ENCODE data around the gene TAOK2. TPM values are rescaled to one million over a fixed set of nuclear protein-coding genes. Genes with fewer than 3 reads are reported as not detected.
"Not testable (repeated sequence)": the region's sequence is repeated elsewhere in the genome, so short reads cannot be mapped to it uniquely, and the experiment has no call there.

The TAOK2 gene
- polyA plus RNA-seq, 6 donors from 2014 or later, result 2.3 to 8.5 (median 3.4) TPM

DNA sequence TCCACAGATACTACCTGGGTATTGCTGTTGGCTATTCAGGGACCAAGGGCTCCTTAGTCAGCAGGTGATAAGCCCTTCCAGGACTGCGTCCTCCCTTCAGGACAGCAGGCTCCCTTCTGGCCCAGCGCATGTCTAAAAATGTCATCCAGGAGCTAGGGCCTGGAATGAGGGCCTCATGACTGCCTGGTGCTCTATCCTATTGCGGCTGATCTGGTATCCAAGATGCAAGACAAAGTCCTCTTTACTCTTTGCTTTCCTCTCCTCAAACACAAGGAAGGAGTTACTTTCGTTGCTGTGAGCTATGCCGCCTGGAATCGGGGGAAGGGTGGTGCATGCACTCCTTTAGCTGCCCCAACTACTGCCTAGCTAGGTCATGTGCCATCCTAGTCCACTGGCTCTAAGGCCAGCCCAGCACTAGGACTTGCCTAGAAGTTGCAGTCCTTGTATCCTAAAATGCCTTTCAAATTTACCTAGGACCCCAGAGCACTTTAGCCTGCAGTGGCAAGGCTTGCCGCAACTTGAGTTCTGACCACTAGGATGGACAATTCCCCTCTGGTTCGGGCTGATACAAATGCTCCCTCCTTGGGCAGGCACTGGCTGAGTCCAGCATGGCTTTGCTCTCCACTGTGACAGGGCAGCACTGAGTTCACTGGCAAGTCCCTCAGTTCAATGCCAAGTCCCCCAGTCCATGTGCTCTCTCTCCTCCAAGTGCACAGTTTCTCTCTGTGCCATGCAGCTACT lies 21.9 kb upstream of the TAOK2 start:
- H3K27me3 Mint-ChIP-seq, result peaks cover 0 to 15% (median 10%) of the 10 kb centered on the region in 3 donors
- no peak for ATAC-seq (ENCODE audit: low read depth in 2 of 2)
- peaks cover 0 to 11% of the 10 kb centered on the region in 2 donors for H3K36me3 Mint-ChIP-seq
- peaks cover 3 to 17% (median 12%) of the 10 kb centered on the region in 7 donors for H3K9me3 Mint-ChIP-seq
- no peak for DNase-seq
- no peak overlapping the region for H3K4me3 Mint-ChIP-seq
- H3K27ac Mint-ChIP-seq, result no peak overlapping the region
- no peaks in the 10 kb centered on the region for H3K4me1 Mint-ChIP-seq

DNA sequence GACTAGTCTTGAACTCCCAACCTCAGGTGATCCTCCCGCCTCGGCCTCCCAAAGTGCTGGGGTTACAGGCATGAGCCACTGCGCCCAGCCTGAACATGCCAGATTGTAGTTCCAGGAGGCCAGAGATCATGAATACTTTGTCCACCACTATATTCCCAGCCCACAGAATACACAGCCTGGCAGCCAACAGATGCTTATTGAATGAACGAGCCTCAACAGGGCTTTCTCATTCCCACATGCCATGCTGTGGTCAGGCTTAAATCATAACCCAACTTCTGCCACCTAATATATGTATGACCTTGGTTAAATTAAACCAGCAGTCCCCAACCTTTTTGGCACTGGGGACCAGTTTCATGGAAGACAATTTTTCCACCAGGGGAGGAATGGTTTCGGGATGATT lies 14.9 kb upstream of the TAOK2 start:
- H3K36me3 Mint-ChIP-seq, result no peaks in the 10 kb centered on the region
- peaks cover 0 to 2% (median 0%) of the 10 kb centered on the region in 7 donors for H3K9me3 Mint-ChIP-seq
- no peaks in the 10 kb centered on the region for H3K27me3 Mint-ChIP-seq
- DNase-seq, result no peak
- no peak overlapping the region for H3K4me3 Mint-ChIP-seq
- no peak overlapping the region for H3K27ac Mint-ChIP-seq
- no peak for ATAC-seq (ENCODE audit: low read depth in 2 of 2)
- H3K4me1 Mint-ChIP-seq, result peaks cover 15 to 19% (median 16%) of the 10 kb centered on the region in 3 donors

DNA sequence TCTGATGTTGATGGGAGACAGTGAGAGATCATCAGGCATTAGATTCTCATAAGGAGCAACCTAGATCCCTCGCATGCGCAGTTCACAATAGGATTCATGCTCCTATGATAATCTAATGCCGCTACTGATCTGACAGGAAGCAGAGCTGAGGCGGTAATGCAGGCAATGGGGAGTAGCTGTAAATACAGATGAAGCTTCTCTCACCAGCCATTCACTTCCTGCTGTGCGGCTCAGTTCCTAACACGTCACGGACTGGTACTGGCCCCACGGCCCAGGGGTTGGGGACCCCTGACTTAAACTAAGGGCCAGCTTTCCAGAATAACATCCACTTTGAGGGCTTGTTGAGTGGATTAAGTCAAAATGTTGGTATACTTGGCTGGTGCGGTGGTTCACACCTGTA lies 14.4 kb upstream of the TAOK2 start:
- peaks cover 0 to 2% (median 0%) of the 10 kb centered on the region in 7 donors for H3K9me3 Mint-ChIP-seq
- ATAC-seq (ENCODE audit: low read depth in 2 of 2) (no peak), DNase-seq (no peak)
- no peaks in the 10 kb centered on the region for H3K36me3 Mint-ChIP-seq
- H3K27me3 Mint-ChIP-seq, result no peaks in the 10 kb centered on the region
- no peak overlapping the region for H3K27ac Mint-ChIP-seq
- peaks cover 15 to 19% (median 16%) of the 10 kb centered on the region in 3 donors for H3K4me1 Mint-ChIP-seq
- peak overlapping the region in 1 of 8 donors; percentile 74 for H3K4me3 Mint-ChIP-seq

DNA sequence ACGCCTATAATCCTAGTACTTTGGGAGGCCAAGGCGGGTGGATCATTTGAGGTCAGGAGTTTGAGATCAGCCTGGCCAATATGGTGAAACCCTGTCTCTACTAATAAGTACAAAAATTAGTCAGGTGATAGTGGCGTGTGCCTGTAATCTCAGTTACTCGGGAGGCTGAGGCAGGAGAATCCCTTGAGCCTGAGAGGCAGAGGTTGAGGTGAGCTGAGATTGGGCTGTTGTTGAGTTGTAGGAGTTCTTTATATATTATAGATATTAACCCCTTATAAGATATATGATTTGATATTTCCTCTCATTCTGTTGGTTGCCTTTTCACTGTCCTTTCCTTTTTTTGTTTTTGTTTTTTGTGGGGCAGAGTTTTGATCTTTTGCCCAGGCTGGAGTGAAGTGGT lies 13.8 kb upstream of the TAOK2 start:
- H3K9me3 Mint-ChIP-seq; DNase-seq; H3K27me3 Mint-ChIP-seq; ATAC-seq (ENCODE audit: low read depth in 2 of 2); H3K36me3 Mint-ChIP-seq: not testable (repeated sequence)
- H3K4me1 Mint-ChIP-seq, result peaks cover 15 to 21% (median 16%) of the 10 kb centered on the region in 3 donors
- peak overlapping the region in 4 of 8 donors; percentile 23 to 74 (median 64) for H3K4me3 Mint-ChIP-seq
- H3K27ac Mint-ChIP-seq, result peak overlapping the region in 1 of 6 donors; percentile 15

DNA sequence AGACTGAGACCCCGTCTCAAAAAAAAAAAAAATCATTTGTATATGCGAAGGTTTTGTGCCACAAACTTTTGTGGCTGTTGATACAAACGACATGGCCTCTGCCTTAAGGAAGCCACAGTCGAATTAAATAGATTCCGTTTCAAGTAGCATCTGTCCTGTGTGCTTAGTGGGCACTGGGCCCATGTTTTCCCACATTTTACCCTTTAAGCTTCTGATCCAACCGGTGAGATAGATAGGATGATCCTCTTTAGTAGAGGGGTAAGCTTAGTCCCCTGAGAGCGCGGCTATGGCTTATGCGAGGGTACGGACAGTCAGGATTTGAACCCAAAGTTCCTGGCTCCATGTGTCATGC lies 12.6 kb upstream of the TAOK2 start:
- H3K4me3 Mint-ChIP-seq, result peak overlapping the region; percentile 87 to 98 (median 93)
- peaks cover 0 to 3% of the 10 kb centered on the region in 2 donors for H3K36me3 Mint-ChIP-seq
- DNase-seq (no peak), ATAC-seq (ENCODE audit: low read depth in 2 of 2) (no peak)
- H3K4me1 Mint-ChIP-seq, result peaks cover 15 to 21% (median 16%) of the 10 kb centered on the region in 3 donors
- H3K27me3 Mint-ChIP-seq, result no peaks in the 10 kb centered on the region
- H3K27ac Mint-ChIP-seq, result peak overlapping the region; percentile 53 to 93 (median 72)
- no peaks in the 10 kb centered on the region for H3K9me3 Mint-ChIP-seq

DNA sequence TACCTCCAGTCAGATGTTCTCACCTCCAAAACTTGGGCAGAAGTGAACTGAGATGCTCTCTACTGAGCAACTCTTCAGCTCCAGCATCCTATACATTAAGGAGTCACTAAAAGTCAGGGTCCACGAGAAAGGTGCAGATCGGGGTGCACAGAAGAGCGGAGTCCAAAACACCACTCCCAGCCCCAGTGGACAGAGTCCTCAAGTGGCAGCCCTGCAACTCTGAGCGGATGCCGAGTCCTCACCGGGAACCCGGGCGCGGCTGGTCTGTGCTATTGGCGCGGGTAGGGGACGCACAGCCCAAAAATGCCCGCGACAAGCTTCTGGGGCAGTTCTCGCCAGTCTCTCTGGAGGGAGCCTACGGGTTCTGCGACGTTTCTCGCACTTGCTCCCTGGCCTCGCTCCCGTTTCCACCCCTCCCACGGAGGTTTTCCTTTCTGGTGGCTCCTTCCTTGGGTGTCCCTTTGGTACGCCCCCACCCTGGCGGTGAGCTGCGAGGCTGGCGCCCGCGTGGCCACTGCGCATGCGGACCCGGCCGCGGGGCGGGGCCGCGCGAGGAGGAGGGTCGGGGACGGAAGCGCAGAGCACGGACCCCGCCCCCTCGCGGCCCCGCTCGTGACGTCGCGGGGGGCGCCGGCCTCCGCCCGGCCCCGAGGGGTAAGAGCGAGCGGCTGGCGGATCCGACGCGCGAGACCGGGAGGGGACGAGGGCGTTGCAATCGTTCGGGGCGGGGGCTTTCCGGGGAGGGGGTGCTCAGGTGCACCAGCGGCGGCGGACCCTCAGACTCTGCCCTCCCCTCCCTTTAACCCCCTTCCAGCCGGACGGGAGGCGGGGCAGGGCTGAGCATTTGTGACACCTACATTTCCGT lies 12.0 kb upstream of the TAOK2 start, which contains the start of gene TMEM219:
TMEM219 (plus strand) TSS at position 601 of the 865 bp plus-strand sequence. CDS start 1,065 bp downstream, outside the sequence.
- peaks cover 15 to 21% (median 16%) of the 10 kb centered on the region in 3 donors for H3K4me1 Mint-ChIP-seq
- no peaks in the 10 kb centered on the region for H3K9me3 Mint-ChIP-seq
- peaks cover 0 to 4% of the 10 kb centered on the region in 2 donors for H3K36me3 Mint-ChIP-seq
- H3K27me3 Mint-ChIP-seq, result no peaks in the 10 kb centered on the region
- DNase-seq, result peak; percentile 96
- H3K27ac Mint-ChIP-seq, result peak within 1 kb of the TSS; percentile 81 to 96 (median 94)
- peak within 1 kb of the TSS; percentile 87 to 98 (median 94) for H3K4me3 Mint-ChIP-seq
- ATAC-seq (ENCODE audit: low read depth in 2 of 2), result peak; percentile 85 to 88

DNA sequence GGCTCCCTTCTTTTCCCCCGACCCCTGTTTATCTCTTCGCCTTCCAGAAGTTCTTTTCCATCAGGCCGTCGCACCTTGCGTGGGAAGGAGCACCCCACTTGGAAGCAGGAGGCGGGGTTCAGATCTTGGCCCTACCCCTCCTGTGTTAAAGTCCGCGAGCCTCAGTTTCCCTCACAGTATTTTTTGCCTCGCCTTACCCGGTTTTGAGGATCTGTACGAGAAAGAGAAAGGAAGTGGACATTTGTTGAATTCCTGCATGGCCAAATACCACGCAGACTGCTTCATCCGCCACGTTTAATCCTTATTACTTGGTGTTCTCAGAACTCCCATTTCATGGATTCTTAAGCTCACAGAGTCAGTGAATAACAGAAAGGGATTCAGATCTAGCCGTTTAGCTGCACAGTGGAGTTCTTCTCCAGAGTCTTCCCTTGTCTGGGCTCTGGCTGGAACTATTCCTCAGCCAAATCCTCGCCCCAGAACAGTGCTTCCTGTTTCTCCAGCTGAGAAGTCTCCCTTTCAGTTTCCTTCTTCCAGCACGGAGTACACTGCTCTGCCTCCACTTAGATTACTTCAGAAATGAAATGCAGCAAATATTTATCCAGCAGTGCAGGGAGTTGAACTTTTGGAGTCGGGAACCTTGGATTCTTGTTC lies 11.2 kb upstream of the TAOK2 start:
- Mint-ChIP-seq H3K4me3 (peak overlapping the region; percentile 87 to 98 (median 92)), H3K36me3 (peaks cover 0 to 4% of the 10 kb centered on the region in 2 donors), H3K9me3 (no peaks in the 10 kb centered on the region), H3K27me3 (no peaks in the 10 kb centered on the region), H3K4me1 (peaks cover 15 to 21% (median 16%) of the 10 kb centered on the region in 3 donors), H3K27ac (peak overlapping the region; percentile 81 to 96 (median 94))
- ATAC-seq (ENCODE audit: low read depth in 2 of 2), result no peak
- peak; percentile 25 for DNase-seq

DNA sequence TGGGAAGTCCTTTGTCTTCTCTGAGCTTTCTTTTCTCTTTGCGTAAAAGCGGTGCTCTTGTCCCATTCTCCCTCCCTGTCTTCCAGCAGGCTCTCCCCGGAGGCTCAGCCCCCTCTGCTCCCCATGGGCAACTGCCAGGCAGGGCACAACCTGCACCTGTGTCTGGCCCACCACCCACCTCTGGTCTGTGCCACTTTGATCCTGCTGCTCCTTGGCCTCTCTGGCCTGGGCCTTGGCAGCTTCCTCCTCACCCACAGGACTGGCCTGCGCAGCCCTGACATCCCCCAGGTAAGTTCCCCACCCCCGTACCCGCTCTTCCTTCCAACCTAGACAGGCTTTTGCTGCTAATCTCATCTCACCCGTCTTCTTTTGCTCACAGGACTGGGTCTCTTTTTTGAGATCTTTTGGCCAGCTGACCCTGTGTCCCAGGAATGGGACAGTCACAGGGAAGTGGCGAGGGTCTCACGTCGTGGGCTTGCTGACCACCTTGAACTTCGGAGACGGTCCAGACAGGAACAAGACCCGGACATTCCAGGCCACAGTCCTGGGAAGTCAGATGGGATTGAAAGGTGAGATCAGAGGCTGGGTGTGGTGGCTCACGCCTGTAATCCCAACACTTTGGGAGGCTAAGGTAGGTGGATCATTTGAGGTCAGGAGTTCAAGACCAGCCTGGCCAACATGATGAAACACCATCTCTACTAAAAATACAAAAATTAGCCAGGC lies 10.5 kb upstream of the TAOK2 start:
- ATAC-seq (ENCODE audit: low read depth in 2 of 2) (no peak), DNase-seq (no peak)
- Mint-ChIP-seq H3K27ac (peak overlapping the region in 5 of 6 donors; percentile 63 to 96 (median 92)), H3K36me3 (peaks cover 0 to 4% of the 10 kb centered on the region in 2 donors), H3K9me3 (no peaks in the 10 kb centered on the region), H3K4me3 (peak overlapping the region; percentile 73 to 98 (median 92)), H3K27me3 (no peaks in the 10 kb centered on the region), H3K4me1 (peaks cover 15 to 21% (median 16%) of the 10 kb centered on the region in 3 donors)

DNA sequence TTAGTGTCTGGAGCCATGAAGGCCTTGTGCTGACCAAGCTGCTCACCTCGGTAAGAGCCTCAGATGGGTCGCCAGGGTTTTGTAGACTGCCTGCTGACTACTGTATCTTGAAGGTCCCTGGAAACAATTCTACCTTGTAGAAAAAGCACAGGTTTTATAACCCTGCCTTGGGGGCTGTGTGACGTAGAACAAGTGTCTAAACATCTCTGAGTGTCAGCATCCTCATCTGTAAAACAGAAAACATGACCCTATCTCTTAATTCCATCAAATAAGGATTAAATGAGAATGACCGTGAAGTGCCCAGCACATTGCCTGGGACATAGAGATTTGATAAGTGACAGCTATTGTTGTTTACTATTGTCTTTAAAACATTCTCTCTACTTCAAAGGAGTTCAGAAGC lies 5.5 kb upstream of the TAOK2 start:
- peaks cover 6 to 13% (median 9%) of the 10 kb centered on the region in 3 donors for H3K4me1 Mint-ChIP-seq
- peak overlapping the region in 1 of 8 donors; percentile 11 for H3K4me3 Mint-ChIP-seq

DNA sequence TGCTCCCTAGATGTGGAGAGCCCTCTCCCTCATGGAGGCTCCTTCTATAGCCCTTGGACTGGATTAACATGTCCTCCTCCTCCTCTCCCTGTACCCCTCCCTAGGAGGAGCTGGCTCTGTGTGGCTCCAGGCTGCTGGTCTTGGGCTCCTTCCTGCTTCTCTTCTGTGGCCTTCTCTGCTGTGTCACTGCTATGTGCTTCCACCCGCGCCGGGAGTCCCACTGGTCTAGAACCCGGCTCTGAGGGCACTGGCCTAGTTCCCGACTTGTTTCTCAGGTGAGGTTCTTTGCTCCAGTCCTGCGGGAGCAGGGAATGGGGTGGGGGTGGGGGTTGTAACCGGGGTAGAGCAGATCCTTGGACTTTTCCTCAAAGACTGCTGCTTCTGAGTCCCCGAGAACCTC lies 2.4 kb upstream of the TAOK2 start:
- no peaks in the 10 kb centered on the region for H3K9me3 Mint-ChIP-seq
- DNase-seq (no peak), ATAC-seq (ENCODE audit: low read depth in 2 of 2) (no peak)
- peaks cover 0 to 14% of the 10 kb centered on the region in 2 donors for H3K36me3 Mint-ChIP-seq
- no peak overlapping the region for H3K4me3 Mint-ChIP-seq
- H3K4me1 Mint-ChIP-seq, result peaks cover 32 to 34% (median 32%) of the 10 kb centered on the region in 3 donors
- H3K27me3 Mint-ChIP-seq, result no peaks in the 10 kb centered on the region
- H3K27ac Mint-ChIP-seq, result peak overlapping the region in 1 of 6 donors; percentile 24

More for the DNA sequence above, 5.5 kb upstream of the TAOK2 start:
- H3K27ac Mint-ChIP-seq, result peak overlapping the region in 1 of 6 donors; percentile 71
- DNase-seq (no peak), ATAC-seq (ENCODE audit: low read depth in 2 of 2) (no peak)
- H3K27me3 Mint-ChIP-seq, result no peaks in the 10 kb centered on the region
- H3K36me3 Mint-ChIP-seq, result peaks cover 4 to 14% of the 10 kb centered on the region in 2 donors
- H3K9me3 Mint-ChIP-seq, result no peaks in the 10 kb centered on the region

DNA sequence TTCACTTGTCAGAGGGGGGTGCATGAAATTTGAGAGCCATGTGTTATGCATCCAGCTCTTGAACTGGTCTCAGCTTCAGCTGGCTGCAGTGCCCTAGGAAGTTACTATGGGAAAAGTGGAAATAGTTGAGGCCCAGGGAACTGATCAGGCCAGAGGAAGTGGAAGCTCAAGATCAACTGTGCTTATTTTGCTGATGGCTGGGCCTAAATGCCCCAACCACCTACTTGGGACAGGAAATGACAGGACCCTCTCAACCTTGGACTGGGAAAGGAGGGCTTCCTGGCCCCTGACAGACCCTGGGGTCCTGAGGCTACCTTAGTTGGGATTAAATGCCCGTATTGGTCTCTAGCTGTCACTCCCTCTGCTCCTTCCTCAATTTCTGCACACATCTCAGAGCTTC lies 1.2 kb upstream of the TAOK2 start:
- Mint-ChIP-seq H3K27me3 (no peaks in the 10 kb centered on the region), H3K4me1 (peaks cover 37 to 46% (median 38%) of the 10 kb centered on the region in 3 donors), H3K4me3 (peak overlapping the region in 7 of 8 donors; percentile 62 to 99 (median 93)), H3K9me3 (no peaks in the 10 kb centered on the region), H3K27ac (peak overlapping the region in 3 of 6 donors; percentile 90 to 95 (median 93)), H3K36me3 (peaks cover 0 to 14% of the 10 kb centered on the region in 2 donors)
- ATAC-seq (ENCODE audit: low read depth in 2 of 2) (no peak), DNase-seq (no peak)

DNA sequence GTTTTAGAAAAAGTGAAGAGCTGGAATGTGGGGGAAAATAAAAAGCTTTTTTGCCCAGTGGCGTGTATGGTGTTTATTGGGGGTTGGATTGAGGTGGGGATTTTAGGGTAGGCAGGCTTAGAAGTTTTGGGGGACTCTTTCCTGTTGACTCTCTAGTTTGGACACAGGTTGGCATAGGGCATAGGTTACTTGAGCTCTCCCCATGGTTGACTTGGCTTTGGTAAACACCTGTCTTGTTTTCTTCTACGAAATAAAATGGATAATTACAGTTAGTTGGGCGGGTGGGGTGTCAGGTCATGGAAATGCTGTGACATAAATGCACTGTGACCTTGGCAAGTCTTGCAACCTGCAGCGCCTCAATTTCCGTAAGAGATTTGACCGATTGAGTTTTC lies 680 bp upstream of the TAOK2 start:
- H3K36me3 Mint-ChIP-seq, result peaks cover 0 to 14% of the 10 kb centered on the region in 2 donors
- no peaks in the 10 kb centered on the region for H3K27me3 Mint-ChIP-seq
- H3K27ac Mint-ChIP-seq, result peak overlapping the region in 5 of 6 donors; percentile 88 to 98 (median 93)
- DNase-seq (no peak), ATAC-seq (ENCODE audit: low read depth in 2 of 2) (no peak)
- peak overlapping the region; percentile 62 to 99 (median 93) for H3K4me3 Mint-ChIP-seq
- H3K4me1 Mint-ChIP-seq, result peaks cover 37 to 46% (median 38%) of the 10 kb centered on the region in 3 donors
- H3K9me3 Mint-ChIP-seq, result no peaks in the 10 kb centered on the region
